NCI-H146 treated with DMSO at 0.1 percent for 48 hours (cell line): ENCODE measurements around the gene FRMD4A.

ENCODE experiments used
- DNase-seq: peaks from one replicate; lab custom pipeline; 2025; ENCODE audit not compliant: unreplicated experiment; lab: John Stamatoyannopoulos, UW

Gene FRMD4A

DNA sequence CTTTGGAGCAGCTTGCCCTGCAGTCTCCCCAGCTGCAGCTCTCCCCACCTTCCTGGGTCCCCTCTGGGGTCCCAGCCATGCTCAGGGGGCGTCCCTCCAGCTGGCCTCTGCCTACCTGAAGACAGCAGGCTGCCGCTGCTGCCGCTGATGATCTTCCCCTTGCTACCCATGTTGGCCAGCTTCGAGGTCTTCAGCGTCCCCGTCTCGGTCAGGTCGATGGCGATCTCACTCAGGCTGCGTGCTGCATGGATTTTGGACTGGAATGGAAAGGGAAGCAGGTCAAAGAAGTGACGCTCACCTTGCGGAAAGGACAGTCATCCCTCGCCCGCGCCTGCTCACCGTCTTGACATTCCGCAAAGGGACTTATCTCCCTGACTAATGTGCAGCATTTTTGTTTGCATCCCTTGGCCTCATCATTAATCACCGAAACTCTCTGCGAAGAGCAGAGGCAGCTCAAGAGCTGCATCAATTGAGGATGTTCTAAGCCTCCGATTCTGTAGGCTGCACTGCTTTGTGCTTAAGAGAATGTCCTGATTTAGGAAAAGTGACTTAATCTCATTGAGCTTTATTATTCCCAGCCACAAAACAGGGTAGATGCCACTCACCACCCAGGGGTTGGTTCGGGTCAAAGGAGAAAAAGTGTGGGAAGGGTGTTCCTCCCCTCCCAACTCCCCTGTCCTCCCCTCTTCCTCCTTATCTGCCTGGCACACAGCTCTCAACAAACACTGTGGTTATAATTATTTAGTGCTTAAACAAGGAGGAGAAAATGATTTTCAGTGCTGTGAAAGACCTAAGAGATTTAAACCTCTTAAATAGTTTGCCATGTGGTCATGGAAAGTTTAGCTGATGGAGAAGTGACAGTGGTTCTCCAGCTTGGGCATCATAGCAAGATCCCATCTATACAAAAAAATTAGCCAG lies 636.7 kb downstream of the FRMD4A start:
- DNase-seq: no peak

DNA sequence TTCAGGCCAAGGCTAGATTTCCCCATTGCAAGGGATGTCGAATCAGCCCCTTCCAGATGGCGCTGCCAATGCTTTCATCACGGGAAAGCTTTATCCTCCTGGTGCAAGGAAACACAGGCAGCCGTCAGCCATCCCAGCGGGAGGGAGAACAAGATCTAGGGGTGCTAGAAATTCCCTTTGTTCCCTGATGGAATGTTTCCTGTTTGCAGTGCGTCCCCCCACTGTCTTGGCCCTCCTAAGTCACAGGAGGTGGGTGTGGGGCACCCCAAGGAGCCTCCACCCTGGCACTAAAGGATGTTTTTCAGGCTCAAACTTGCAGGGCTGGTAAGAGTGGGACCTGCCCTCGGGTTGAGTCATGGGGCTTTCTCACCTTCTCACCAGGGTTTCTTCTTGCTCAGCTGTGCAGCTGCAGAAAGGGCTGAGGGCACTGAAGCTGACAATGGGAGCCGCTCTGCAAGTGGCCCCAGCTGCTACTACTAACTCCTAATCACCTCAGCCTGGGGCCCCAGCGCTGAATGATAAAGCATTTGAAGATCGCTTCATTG lies 640.4 kb downstream of the FRMD4A start:
- DNase-seq: peak; percentile 96

DNA sequence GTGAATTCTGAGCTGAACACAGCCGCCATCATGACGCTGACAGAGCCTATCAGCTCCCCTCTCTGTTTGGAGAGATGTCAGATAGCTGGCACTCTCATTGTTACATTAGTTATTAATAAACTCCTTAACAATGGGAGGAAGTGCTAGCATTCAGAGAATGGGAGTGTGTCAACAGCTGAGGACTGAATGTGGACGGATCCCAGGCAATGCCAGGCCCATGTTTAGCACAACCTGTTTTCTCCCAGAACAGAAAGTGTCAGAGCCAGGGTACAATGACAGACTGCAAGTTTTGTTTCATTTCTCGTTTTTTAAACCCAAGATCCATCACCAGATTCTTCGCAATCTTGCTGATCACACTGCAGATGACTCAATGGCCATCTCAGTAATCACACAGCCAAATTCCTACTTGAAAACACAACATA lies 644.4 kb downstream of the FRMD4A start:
- DNase-seq: peak; percentile 8

DNA sequence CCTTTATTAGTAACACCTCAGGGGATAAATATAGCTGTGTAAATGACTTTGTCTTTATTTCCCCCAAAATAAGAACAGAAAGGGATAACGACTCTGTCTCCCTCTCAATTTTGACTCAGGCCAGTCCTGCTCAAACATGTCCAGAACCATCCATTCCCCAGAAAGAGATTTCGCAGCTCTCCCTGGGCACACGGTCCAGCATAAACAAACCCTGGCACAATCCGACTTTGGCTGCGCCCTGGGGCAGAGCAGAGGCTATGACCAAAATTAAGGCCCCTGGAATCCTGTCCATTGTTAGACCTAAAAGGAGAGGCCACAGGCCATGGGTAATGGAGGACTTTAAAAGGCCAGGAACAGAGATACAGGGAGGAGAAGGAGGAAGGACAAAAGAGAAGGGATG lies 644.8 kb downstream of the FRMD4A start:
- DNase-seq: no peak

DNA sequence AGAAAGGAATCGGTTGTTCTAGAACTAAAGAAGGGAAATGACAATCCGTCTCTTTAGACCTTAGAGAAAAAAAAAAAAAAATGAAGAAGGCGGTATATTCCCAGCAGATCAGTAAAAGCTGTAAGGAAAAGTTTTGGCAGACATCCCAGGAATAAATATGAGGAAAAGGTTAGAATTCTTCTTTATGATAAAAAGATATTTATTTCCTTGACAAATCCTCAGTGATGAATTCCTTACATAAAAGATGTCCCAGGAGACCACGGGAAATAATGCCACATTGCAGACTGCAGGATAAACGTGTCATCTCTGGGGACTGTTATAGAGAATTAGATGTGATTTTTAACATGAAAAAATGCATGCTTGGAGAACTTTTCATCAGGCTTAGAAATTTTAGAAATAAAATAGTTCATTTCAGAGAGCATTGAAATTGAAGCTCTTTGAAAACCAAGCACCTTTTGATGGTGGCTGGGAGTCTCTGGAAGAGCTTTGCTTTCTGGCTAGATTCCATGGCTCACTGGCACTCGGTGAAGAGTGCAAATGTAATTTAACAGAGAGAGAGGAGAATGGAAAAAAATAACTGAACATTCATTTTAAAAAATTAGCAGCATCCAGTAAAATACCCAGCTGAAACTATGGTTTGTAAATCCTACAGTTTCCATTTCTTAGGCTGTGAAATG lies 645.8 kb downstream of the FRMD4A start:
- DNase-seq: no peak

DNA sequence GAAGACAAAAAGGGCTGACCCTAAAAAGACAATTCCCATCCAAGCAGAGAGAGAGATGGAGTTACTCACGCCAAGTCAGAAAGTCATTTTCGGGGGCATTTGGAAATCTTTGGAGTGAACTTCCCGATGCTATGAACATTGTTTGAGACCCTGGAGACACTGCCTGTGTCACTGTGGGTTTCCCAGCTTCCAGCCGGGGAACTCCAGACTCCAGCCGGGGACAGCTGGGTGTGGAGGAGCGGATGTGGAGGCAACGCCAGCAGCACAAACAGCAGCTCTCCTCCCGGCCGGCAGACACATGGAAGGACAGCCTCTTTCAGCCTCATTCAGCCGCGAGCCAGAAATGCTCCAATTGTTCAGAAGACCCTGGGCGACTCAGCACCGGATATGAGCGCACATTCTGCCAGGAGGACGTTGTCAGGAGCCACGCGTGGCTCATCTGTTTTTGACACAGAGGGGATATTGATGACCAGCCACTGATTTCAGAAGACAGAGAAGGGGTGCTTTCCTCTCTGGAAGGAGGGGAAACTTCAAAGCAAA lies 646.4 kb downstream of the FRMD4A start:
- DNase-seq: no peak

DNA sequence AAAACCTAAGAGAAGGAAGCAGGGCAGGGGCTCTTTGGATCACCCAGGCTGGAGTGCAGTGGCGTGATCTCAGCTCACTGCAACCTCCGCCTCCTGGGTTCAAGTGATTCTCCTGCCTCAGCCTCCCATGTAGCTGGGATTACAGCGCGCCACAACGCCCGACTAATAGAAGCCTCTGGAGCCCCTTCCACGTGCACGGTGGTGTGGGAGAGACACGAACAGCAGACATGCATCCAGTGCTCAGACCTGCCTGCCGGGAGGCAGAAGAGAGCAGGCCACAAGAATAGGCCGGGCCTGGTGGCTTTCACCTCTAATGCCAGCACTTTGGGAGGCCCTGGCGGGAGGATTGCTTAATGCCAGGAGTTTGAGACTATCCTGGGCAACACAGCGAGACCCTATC lies 647.7 kb downstream of the FRMD4A start:
- DNase-seq: no peak

DNA sequence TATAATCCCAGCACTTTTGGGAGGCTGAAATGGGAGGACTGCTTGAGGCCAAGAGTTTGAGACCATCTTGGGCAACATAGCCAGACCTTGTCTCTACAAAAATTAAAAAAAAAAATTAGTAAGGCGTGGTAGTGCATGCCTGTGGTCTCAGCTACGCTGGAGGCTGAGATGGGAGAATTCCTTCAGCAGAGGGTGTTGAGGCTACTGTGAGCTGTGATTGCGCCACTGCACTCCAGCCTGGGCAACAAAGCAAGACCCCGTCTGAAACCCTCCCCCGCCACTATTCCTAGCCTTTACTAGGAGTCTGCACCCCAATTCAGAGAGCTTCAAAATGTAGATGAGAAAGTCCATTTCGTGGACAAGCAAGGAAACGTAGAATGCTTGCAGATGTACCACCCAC lies 648.8 kb downstream of the FRMD4A start:
- no peak for DNase-seq

DNA sequence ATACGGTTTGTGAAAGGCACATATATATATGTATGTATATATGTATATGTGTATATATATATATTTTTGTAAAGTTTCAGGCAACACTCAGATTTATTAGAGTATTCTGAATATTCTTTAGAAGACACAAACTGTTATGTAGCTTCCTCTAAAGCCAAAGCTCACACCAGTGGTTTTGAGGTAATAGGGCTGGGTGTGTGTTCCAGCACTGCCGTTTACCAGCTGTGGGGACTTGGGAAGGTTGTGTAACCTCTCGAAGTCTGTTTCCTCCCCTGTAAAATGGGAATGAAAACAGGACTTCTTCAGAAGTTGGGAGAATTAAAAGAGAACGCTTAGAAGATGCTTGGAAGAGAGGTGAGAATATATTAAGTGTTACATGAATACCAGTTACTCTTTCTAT lies 649.2 kb downstream of the FRMD4A start:
- DNase-seq: peak; percentile 40

DNA sequence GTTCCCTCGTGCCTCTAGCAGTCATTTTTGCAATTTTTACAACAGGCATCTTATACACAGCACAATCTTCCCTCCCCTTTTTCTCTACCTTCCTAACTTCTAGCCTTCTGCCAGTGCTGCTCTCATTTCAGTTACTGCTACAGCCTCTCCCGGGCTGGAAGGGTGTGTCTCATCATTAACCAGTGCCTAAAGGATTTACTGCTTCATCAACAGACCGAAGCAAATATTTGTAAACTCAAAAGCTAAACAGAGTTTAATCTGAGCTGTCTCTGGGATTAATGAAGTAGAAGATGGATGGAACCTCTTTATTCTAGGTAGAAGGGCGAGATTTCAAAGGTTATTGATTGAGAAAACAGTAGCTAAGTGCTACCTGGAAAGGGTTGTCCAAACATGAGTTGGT lies 649.6 kb downstream of the FRMD4A start:
- peak; percentile 95 for DNase-seq

DNA sequence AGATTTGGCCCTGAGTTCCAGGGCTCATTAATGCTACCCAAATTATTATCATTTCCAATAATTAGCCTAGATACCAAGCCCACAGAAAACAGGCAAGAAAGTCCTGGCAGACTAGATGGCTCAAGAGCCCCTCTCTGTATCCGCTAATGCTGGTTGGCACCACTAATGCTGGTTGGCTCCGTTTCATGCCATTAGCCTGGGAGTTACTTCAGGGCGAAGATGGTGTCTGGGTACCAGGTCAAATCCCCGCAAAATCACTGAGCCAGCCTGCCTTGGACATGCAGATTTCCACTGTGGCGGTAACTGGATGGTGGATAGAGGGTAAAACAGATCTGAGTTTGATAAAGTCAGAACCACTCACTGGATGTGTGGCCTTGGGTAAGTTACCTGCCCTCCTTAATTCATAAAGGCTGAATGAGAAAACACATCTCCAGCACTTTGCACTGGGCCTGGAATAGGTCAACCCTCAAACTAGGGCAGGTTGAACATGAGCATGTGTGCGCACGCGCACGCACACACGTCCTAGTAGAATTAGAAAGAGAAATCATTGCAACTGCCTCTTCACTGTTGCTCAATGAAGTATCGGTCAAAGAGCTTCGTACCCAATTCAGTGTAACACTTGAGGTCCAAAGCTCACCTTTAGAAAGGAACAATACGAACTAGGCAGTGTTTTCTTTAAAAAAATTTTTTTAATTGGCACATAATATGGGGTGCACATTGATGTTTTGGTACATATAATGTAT lies 652.5 kb downstream of the FRMD4A start:
- DNase-seq: no peak

DNA sequence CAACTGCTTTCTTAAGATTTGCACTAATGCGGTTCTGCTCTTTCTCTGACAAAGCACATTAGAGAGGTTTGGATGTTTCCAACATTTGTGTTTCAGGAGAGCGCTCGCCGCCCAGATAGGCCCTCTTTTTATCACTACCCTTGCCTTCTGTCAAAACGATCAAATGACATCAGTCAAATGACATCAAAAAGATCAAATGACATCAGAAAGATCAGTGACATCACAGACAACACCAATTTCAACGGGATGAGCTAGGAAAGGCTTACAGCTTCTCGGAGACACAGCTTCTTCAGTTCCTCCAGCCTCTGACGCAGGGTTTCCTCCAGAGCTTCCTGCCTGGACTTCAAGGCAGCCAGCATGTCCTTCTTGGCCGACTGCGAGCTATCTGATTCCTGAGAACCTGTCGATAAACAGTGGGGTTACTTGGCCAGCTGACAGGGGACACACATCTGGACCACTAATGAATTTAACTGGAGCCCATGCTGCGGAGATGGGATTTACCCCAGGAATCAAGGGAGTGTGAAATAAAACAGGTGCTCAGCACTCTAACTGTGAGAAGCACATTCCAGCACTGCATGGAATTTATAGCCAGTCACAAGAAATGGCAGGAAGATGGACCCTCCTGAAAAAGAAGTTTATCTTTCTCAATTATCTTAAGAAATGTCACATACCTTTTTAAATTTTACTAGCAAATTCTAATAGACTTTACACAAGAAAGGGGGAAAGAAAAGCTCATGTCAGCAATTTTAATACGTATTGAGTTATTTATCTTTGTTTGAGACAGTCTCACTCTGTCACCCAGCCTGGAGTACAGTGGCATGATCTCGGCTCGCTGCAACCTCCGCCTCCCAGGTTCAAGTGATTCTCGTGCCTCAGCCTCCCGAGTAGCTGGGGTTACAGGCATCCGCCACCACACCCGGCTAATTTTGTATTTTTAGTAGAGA lies 655.8 kb downstream of the FRMD4A start:
- no peak for DNase-seq

DNA sequence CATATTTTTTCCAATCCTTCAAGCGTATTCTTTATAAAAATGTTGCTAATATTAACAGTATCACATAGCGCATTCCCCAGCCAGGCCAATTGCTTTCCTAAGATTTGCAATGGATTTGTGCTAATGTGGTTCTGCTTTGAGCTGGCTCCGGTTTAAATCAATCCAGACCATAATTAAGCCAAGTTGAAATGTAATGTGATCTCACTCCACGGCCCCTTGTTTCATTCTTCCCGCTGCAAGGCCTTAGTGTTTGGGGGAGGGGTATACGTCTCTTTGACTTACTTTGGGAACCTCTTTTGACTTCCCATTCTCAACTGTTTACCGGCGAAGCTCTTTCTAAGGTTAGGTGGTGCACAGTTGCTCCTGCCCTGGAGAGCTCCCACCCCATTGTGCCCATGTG lies 657.6 kb downstream of the FRMD4A start:
- no peak for DNase-seq

DNA sequence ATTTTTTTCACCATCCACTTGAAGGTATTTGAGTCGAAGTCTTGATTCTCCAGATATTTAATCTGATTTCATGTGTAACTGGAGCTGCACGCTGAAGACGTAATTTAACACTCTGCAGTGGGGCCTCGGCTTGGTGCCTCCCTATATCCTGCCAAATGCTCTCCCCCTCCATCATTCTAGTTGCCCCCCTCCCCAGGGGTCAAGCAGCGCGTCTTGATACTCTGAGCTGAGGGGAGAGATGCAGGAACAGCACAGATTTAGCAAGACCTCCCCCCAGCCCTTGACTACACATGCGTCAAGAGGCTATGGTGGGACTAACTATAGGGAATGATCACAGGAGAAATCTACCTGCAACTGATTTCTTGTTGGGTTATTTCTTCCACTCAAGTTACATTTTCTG lies 658.2 kb downstream of the FRMD4A start:
- DNase-seq: no peak

DNA sequence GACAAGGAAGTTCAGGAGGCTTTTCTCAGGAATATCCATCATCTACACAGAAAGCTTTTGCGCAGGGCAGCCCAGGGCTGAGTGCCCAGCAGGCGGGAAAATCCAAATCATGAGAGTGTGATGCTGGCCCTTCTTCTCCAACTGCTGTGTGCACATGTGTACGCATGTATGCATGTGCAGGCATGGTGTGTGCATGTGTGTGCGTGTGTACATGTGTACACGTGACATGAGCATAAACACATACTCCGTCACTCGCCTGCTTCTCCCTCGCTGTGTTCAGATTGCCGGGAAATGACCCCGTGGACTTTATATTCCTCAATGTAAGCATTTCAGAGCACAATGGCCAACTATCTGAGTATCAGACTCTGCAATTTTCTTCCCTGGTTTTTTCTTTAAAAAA lies 658.8 kb downstream of the FRMD4A start:
- no peak for DNase-seq

DNA sequence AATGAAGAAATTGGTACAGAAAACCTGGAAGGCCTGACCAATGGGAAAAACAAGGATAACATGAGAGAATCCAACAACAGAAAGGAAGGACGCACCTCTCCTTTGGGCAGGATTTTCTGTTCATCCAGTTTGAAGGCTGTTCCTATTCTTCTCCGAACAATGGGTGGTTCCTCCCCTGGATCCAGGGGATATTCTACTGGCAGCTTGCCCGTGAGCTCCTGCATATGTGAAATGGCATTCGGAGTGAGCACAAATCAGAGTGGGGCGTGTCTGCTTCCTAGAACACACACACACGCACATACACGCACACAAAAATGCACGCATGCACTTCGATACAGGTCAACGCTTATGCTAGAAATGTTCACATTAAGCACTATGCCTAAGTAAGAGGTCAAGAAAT lies 660.4 kb downstream of the FRMD4A start:
- DNase-seq: no peak

DNA sequence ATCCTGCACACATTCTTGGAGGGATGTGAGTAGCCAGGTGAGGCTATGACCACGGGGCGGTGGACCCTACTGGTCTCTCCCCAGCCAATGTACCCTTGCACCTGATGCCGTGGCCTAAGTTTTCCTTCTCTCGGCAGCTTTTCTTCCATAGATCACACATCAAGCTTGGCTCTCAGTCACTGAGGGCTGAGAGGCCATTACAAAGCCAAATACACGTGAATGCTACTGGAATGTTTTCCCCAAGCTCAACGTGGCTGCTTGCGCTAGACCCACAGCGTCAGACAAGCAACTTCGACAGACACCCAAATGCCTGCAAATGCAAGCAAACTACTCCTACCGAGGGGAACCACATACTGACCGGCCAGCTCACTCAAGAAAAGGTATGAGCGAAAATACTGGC lies 660.8 kb downstream of the FRMD4A start:
- no peak for DNase-seq

DNA sequence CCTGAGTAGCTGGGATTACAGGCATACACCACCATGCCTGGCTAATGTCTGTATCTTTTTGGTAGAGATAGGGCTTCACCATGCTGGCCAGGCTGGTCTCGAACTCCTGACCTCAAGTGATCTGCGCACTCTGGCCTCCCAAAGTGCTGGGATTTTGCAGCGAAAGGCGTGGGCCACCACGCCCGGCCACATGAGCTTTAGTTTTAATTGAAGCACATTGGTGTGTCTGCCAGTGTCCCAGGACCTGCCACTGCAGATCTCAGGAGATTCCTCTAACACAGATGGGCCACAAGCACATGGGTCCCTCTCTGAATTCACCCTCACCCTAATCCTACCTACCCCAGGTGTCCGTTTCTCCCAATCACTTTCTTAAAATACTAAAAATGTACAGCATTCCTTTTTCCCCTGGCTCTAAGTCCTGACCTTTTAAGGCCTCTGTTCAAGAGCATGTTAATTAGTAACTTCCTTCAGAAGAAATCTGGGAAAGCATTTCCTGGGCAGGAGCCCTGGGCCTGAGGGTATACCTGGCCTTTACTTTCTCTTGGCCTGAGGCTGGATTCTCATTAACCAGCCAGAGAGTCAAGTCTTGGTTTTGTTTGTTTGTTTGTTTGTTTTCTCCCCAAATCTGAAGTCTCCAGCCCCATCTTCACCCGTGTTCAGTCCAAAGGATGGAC lies 661.4 kb downstream of the FRMD4A start:
- no peak for DNase-seq

DNA sequence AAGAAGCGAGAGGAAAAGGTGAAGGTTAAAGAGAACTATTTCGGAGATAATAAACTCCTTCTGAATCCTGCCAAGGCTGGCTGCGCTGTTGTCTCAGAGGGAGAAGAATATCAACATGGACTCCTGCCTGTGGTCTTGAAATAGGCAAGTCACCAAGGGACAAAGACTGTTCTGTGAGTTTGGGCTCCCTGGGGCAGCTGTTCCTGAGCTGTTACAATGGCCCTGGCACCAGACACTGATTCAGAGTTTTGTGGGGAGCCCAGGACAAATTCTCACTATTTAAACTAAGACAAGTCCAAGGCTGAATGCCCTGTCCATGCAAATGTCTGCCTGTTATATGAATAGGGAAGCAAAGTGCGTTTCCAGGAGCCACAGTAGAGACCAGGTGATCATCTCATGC lies 662.6 kb downstream of the FRMD4A start:
- no peak for DNase-seq
